DMS53 (cell line): Measurements from ENCODE around the gene ADIG.

ENCODE experiments used
- DNase-seq: peaks from one replicate; lab custom pipeline; 2025; lab: John Stamatoyannopoulos, UW

ADIG gene

DNA sequence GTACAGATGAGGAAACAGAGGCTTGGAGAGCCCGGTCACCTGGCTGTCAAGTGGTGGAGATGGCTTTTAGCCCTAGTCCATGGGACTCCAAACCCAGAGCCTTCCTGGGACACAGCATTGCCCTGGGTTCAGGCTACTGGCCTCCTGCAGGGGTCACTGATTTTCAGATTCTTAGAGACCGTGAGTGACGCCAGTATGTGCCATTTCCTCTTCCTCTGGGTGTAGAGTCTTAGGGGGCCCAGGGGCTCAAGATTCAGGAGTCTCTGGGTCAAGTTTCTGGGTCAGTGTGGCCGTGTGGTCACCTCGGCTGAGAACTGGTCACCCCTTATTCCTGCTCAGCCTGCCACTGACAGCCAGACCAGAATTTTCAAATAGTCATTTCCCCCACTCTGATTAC is 21.2 kb downstream of the ADIG start:
- DNase-seq = no peak

DNA sequence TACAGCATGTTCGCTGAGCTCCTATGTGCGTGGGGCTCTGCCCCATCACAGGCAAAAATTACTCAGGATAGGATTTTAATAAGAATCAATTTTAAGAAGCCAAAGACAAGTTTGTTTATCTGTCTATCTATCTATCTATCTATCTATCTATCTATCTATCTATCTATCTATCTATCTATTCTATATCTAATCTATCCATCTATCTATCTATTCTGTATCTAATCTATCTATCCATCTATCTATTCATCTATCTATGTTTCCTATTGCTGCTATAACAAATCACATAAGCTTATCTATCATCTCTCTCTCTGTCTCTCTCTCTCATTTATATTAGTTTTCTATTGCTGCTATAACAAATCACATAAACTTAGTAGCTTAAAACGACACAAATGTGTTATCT is 22.3 kb downstream of the ADIG start:
- DNase-seq = no peak

DNA sequence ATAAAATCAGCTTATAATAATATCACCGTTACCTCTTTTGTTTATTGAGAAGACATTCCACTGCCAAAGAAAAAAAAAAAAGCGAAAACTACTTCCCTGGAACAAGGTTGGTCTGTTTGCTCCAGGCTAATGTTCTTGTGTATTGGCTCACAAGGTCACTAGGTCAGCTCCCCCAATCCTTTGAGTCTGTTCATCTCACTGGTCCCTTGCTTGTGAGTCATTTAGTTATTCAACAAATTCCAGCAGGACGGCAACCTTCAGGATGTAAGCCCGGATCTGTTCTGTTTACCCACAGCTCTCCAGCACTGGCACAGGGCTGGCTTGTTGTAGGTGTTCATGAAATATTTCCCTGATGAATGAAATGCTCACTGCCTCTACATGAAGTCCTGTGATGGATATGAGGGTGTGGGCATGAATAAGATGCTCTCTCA is 23.9 kb downstream of the ADIG start:
- peak; percentile 53 for DNase-seq

DNA sequence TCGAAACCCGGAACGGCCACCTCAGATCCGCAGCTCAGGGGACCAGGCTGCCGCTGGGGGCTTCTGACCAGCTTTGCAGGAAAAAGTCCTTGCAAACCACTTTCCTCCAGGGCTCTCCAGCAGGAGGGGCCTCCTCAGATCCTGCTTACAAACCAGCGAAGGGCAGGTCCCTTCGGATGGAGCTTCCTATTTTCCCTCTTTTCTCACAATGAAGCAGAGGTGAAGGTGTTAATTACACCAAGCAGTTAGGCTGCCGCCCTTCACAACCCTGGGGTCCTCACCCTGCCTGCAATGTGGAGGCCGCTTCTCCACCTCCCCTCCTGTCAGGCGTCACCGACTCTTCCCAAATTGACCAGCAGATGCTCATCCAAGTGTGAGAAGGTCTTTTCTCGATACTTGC is 26.4 kb downstream of the ADIG start:
- DNase-seq = no peak

DNA sequence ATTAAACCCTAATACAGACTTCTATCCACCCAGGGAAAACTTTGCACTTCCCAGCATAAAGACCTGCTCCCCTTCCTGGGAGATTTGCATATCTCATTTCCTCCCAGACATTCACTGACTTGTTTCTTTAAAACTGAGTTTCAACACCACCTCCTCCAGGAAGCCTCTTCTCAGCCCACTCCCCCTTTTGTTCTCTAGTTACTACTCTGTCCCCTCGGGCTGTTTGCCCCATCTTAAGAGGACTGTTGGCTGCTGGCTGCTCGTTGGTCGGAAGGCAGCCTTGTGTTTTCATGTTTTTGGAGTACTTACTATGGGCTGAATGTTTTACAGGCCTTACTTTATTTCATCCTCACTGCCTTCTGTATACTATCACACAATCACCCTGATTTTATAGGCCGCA is 27.2 kb downstream of the ADIG start:
- DNase-seq = no peak

- peak; percentile 20 for DNase-seq
These were observed 28.8 kb downstream of the ADIG start for GRCh38 chr20:38609815-38610214.

GRCh38 chr20:38610521-38610920 is 29.5 kb downstream of the ADIG start:
- no peak for DNase-seq

- DNase-seq = no peak
These were observed 31.9 kb downstream of the ADIG start for GRCh38 chr20:38612751-38613515.

GRCh38 chr20:38615283-38615682 is 34.3 kb downstream of the ADIG start:
- no peak for DNase-seq

- no peak for DNase-seq
These were observed 35.5 kb downstream of the ADIG start for GRCh38 chr20:38616457-38616856.

GRCh38 chr20:38617011-38617829 is 36.2 kb downstream of the ADIG start:
- DNase-seq = no peak

DNA sequence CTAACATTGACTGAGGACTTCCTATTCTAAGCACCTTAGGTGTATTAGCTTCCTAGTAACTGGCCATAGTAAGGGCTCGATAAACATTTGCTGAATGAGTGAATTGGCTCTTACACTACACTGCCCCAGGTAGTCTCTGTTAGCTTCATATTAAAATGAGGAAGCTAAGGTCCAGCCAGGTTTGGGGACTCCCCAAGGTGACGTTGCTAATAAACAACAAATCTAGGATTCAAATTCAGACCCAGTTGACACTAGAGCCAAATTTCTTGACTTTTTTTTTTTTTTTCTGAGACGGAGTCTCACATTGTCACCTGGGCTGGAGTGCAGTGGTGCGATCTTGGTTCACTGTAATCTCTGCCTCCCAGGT is 36.8 kb downstream of the ADIG start:
- DNase-seq = no peak

DNA sequence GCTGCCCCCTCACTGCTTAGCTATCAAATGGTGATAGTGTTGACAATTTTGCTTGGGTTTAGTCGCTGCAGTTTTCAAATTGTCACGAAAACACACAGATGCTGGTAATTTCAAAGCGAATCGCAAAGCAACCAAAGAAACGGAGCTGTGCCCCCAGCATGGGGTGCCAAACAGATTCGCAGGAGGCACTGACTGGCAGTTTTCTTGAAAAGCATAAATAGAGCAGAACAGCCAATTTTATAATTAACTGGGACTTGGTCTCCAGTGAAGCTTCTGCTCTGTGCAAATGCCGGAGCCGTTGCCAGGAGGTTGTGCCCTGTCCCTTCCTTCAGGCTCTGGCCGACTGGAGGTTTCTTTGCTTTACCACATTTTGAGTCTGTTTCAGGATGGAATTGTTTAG is 39.4 kb downstream of the ADIG start:
- DNase-seq = no peak

DNA sequence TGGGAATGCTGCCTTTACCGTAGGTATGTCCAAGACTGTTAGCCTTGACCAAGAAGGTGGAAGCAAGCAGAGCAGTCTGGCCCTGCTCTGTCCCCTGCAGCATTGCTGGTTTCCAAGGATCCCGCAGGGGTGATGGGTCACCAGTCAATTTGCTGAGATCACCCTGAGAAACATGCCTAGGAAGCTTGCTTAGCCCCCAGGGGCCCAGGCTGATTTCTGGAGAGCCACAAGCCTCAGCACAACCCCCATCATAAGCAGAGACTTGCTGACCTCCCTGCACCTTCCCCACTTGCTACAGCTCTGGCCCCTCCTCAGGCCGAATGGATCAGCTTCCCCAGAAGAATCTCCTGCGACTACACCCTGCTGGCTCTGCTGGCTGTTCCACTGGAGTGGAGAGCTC is 42.1 kb downstream of the ADIG start:
- DNase-seq = no peak

DNA sequence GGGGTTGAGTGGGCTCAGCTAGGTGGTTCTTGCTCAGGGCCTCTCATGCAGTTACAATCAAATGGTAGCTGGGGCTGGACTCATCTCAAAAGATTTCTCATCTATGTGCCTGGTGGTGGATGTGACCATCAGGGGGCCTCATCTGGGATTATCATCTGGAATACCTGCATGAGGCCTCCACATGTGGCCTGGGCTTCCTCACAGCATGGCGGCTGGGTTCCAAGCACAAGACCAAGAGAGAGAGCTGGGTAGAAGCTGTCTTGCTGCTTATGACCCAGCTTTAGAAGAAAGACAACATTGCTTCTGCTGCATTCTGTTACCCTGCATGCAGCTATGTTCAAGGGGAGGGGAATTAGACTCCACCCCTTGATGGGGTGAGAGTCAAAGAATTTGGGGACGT is 43.1 kb downstream of the ADIG start:
- DNase-seq = no peak

DNA sequence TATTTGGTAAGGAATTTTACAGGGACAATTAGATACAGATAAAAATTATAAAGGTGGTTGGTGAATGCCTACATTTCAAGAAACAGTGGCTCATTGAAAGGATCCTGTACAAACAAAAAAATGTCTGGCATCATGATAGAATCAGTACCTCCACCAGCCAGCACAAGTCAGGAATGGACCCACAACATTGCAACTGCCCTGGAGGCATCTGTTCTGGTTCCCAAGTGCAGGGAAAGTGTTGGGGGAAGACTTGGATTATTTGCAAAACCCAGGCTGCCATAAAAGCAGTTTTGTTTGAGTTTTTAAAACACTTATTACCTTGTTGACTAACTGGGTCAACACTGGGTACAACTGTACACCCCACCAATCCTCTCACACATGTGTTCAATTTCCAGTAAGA is 44.9 kb downstream of the ADIG start:
- no peak for DNase-seq

DNA sequence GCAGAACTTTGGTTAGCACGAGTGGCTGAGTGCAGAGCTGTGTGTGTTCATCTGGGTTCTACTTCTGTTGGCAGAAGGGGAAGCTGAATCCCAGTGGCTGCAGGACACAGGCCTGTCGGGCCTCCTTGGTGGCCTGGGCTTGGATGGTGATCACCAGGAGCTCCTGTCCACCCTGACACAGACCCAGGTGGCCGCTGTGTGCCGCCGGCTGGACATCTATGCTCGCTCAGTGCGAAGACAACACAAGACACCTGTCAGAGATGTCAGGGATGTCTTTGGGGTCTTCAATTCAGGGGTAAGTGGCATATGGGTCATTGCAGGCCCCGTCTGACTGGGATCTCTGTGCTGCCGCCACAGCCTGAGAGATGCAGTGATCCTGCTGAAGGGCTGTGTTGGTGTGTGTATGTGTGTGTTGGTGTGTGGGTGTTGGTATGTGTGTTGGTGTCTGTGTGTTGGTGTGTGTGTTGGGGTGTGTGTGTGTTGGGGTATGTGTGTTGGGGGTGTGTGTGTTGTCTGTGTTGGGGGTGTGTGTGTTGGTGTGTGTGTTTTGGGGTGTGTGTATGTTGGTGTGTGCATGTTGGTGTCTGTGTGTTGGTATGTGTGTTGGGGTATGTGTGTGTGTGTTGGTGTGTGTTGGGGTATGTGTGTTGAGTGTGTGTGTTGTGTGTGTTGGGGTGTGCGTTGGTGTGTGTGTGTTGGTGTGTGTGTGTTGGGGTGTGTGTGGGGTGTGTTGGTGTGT is 46.1 kb downstream of the ADIG start:
- no peak for DNase-seq

GRCh38 chr20:38628580-38629470 is 47.8 kb downstream of the ADIG start:
- DNase-seq = peak; percentile 15

DNA sequence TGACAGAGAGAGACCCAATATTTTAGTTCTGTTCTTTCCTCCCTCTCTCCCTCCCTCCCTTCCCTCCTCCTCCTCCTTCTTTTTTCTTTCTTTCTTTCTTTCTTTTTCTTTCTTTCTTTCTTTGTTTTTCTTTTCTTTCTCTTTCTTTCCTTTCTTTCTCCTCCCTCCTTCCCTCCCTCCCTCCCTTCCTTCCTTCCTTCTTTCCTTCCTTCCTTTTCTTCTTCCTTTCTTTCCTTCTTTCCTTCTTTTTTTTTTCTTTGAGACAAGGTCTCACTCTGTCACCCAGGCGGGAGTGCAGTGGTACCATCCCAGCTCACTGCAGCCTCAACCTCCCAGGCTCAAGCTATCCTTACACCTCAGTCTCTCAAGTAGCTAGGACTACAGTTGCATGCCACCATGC is 49.0 kb downstream of the ADIG start:
- DNase-seq = no peak

DNA sequence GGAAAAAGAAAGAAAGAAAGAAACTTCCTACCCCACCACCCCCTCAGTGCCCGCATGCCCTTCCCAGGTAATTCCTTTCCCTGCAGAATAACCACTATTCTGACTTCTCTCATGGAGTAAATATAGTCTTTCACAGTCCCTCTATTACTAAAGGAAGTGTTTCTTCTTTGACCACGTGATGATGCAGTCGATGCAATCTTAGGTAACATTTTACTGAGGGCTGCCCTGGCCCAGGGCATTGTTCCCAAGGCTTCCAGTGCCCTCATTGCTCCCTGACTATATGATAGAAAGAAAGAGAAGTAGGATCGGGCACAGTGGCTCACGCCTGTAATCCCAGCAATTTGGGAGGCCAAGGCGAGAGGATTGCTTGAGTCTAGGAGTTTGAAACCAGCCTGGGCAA is 49.7 kb downstream of the ADIG start:
- DNase-seq = no peak

- DNase-seq = no peak
These were observed 50.4 kb downstream of the ADIG start for GRCh38 chr20:38631155-38632022.
